B cell (primary cell): Measurements from ENCODE around the gene ZNF141. TPM values are rescaled to one million over a fixed set of nuclear protein-coding genes. Genes with fewer than 3 reads are reported as not detected.

Experiments used
- ATAC-seq: fragments of 200-7000 bp; cut with Tn5 transposase; one replicate; pipeline ENCODE4 v1.10.0; 2021; ENCODE audit warnings: low read depth, mild to moderate bottlenecking, moderate number of reproducible peaks, moderate library complexity
- CTCF ChIA-PET: fragments of 350-600 bp; sonication (Branson Sonifier 250); formaldehyde crosslinking; loops from one replicate; lab custom pipeline; 2021; ENCODE audit warnings: antibody characterized with exemption, inconsistent platforms; lab: Charles Lee
- POLR2A ChIA-PET: fragments of 350-600 bp; sonication (Branson Sonifier 250); formaldehyde crosslinking; loops from one replicate; lab custom pipeline; 2021; ENCODE audit warnings: antibody characterized with exemption; lab: Charles Lee
- DNase-seq: peaks from one replicate; pipeline ENCODE4 v3.0.0; 2013
- H2AFZ ChIP-seq: 2 replicates; pipeline ENCODE4 v1.6.1; 2012; ENCODE audit warnings: mild to moderate bottlenecking, low read depth, low read length; ENCODE audit not compliant: insufficient read depth, poor library complexity, severe bottlenecking
- H3K27ac ChIP-seq, 2 donors: 1 replicate in 1 of 2; 2 replicates in 1 of 2; pipeline ENCODE4 v1.5.1; 2012 to 2013; ENCODE audit warnings: low read length in 2 of 2, mild to moderate bottlenecking in 2 of 2, moderate library complexity in 1 of 2
- H3K27me3 ChIP-seq, 4 experiments: fragments of 200-600 bp in 1 of 4; sonication (generic) in 1 of 4; replicated peaks in 1 of 4; 1 replicate in 2 of 4; 2 replicates in 2 of 4; pipeline versions ENCODE4 v1.6.1 to v1.7.0; 2013 to 2016; ENCODE audit warnings: low read length in 3 of 4, mild to moderate bottlenecking in 2 of 4, mixed read lengths in 1 of 4, moderate library complexity in 1 of 4; ENCODE audit not compliant: insufficient read depth in 4 of 4, control insufficient read depth in 3 of 4; ENCODE audit errors: control extremely low read depth in 1 of 4
- H3K36me3 ChIP-seq, 2 experiments: replicated peaks in 1 of 2; 1 replicate in 1 of 2; 2 replicates in 1 of 2; pipeline versions ENCODE4 v1.6.1 to v1.7.1; 2013; ENCODE audit warnings: low read length in 1 of 2; ENCODE audit not compliant: insufficient read depth in 2 of 2, control insufficient read depth in 1 of 2; ENCODE audit errors: control extremely low read depth in 1 of 2, extremely low read depth in 1 of 2
- H3K4me1 ChIP-seq, 2 donors: fragments of 200-600 bp in 1 of 2; sonication (generic) in 1 of 2; 1 replicate in 1 of 2; 2 replicates in 1 of 2; pipeline versions ENCODE4 v1.5.1 to v1.6.1; 2013 to 2017; ENCODE audit warnings: low read length in 2 of 2; ENCODE audit not compliant: control insufficient read depth in 2 of 2, insufficient read depth in 2 of 2
- H3K4me2 ChIP-seq: replicated peaks from 2 replicates; pipeline ENCODE3; 2012; ENCODE audit warnings: mild to moderate bottlenecking, low read depth, low read length; ENCODE audit not compliant: poor library complexity, severe bottlenecking
- H3K4me3 ChIP-seq, 5 experiments: fragments of 200-600 bp in 1 of 5; sonication (generic) in 1 of 5; 1 replicate in 3 of 5; 2 replicates in 2 of 5; pipeline versions ENCODE4 v1.5.1 to v1.7.0; 2011 to 2016; ENCODE audit warnings: low read length in 4 of 5, mild to moderate bottlenecking in 4 of 5, low read depth in 2 of 5, control low read depth in 1 of 5, moderate library complexity in 1 of 5; ENCODE audit not compliant: insufficient read depth in 1 of 5; ENCODE audit errors: control extremely low read depth in 1 of 5, extremely low read depth in 1 of 5
- H3K79me2 ChIP-seq: fragments of 200-600 bp; sonication (generic); one replicate; pipeline ENCODE4 v1.6.0; 2016; ENCODE audit warnings: low read length; ENCODE audit not compliant: control insufficient read depth, insufficient read depth
- H3K9ac ChIP-seq: fragments of 200-600 bp; sonication (generic); 2 replicates; pipeline ENCODE4 v1.6.1; 2017; ENCODE audit warnings: mild to moderate bottlenecking, low read length, moderate library complexity
- H3K9me3 ChIP-seq, 3 donors: one replicate each; pipeline versions ENCODE4 v1.6.1 to v1.7.1; 2013; ENCODE audit warnings: low read length in 2 of 3; ENCODE audit not compliant: control insufficient read depth in 2 of 3, insufficient read depth in 1 of 3; ENCODE audit errors: control extremely low read depth in 1 of 3
- H4K20me1 ChIP-seq: 2 replicates; pipeline ENCODE4 v1.6.0; 2012; ENCODE audit warnings: mild to moderate bottlenecking, low read length; ENCODE audit not compliant: insufficient read depth, control insufficient read depth, poor library complexity, severe bottlenecking
- H3K27ac Mint-ChIP-seq: one replicate; pipeline ENCODE4 v1.8.0; 2021; ENCODE audit warnings: mixed read lengths
- H3K27me3 Mint-ChIP-seq: one replicate; pipeline ENCODE4 v1.8.0; 2021; ENCODE audit warnings: mixed read lengths
- H3K4me1 Mint-ChIP-seq: one replicate; pipeline ENCODE4 v1.8.0; 2021; ENCODE audit warnings: mixed read lengths
- H3K4me3 Mint-ChIP-seq: one replicate; pipeline ENCODE4 v1.8.0; 2021; ENCODE audit warnings: mixed read lengths
- H3K9me3 Mint-ChIP-seq: one replicate; pipeline ENCODE4 v1.8.0; 2022; ENCODE audit warnings: mixed read lengths; ENCODE audit not compliant: insufficient read depth
- CTCF ChIP-seq: fragments of 200-600 bp; IDR thresholded peaks from one replicate; pipeline ENCODE4 v1.8.0; 2022; ENCODE audit warnings: antibody characterized with exemption, mild to moderate bottlenecking
- EZH2 ChIP-seq: IDR thresholded peaks from 2 replicates; pipeline ENCODE4 v1.6.1; 2012; ENCODE audit warnings: borderline replicate concordance, low read depth, mild to moderate bottlenecking, moderate library complexity, low read length; ENCODE audit not compliant: insufficient read depth, poor library complexity, severe bottlenecking
- WGBS: methylation state at CpG from one replicate; pipeline ENCODE4 v1.1.5; 2013; ENCODE audit warnings: missing lambda C conversion rate; ENCODE audit not compliant: insufficient coverage; 5-methylcytosine and 5-hydroxymethylcytosine counted together
- intact Hi-C: fragments of 100-400 bp; cut with micrococcal nuclease; formaldehyde crosslinking; loops from one replicate; pipeline ENCODE4 v1.10.0; 2022
- polyA plus RNA-seq: library from polyadenylated mRNA; depleted of rRNA; stranded (reverse); fragments of >200 nt; gene quantifications from 2 replicates; pipeline ENCODE4 v1.2.3, GENCODE V29; 2012
- small RNA-seq: library from RNA; depleted of rRNA; stranded (forward); fragments of <200 nt; gene quantifications from one replicate; pipeline ENCODE3, GENCODE V24; 2012; ENCODE audit warnings: low replicate concordance, low read depth; ENCODE audit not compliant: insufficient read length
- total RNA-seq, 2 donors: library from RNA; stranded (reverse); fragments of 120-200 nt in 1 of 2; gene quantifications; 1 replicate in 1 of 2; 2 replicates in 1 of 2; pipeline versions ENCODE4 v1.2.3 to v1.2.4, GENCODE V29; 2013 to 2022

Gene ZNF141
- total and polyA plus RNA-seq, 2 donors (not counting 1 experiment from before 2014, with no cell fraction given), result 8.0 to 68.1 TPM

- Mint-ChIP-seq H3K27ac (no peak overlapping the region), H3K4me1 (no peaks in the 10 kb centered on the region), H3K4me3 (no peak overlapping the region), H3K27me3 (no peaks in the 10 kb centered on the region), H3K9me3 (peaks cover 17% of the 10 kb centered on the region)
- Histone ChIP-seq H3K4me3 (peak overlapping the region in 1 of 5 experiments; percentile 7), H3K9ac (no peak overlapping the region), H2AFZ (no peak overlapping the region), H3K36me3 (no peaks in the 10 kb centered on the region), H3K4me2 (no peak overlapping the region), H3K27ac (no peak overlapping the region), H3K27me3 (no peaks in the 10 kb centered on the region), H3K9me3 (peaks cover 13 to 89% (median 58%) of the 10 kb centered on the region in 3 donors), H3K79me2 (no peaks in the 10 kb centered on the region), H4K20me1 (no peaks in the 10 kb centered on the region), H3K4me1 (no peaks in the 10 kb centered on the region)
- no CpG with 5 or more reads among the region's 2 CpGs for WGBS
- intact Hi-C loops, result no loop called here
- TF ChIP-seq EZH2 (no peak), CTCF (no peak)
- CTCF ChIA-PET, result no interaction called here
- DNase-seq (no peak), ATAC-seq (no peak)
- POLR2A ChIA-PET, result no interaction called here
These were observed 85.0 kb downstream of the ZNF141 start for GRCh38 chr4:422587-422986.

Small RNA genes lying within 50 kb of the gene (small RNA-seq; reads per million reads assigned to genes)
- gene AC079140.2 (not detected), gene MIR571 (not detected), gene ZNF519P4 (not detected)

Other genes with a start within 250 kb of the ZNF141 start
- gene ZNF718, start 213.3 kb upstream of the ZNF141 start, total RNA-seq, result 18.0 and 18.2 TPM in 2 replicates
- gene ZNF718, start 213.3 kb upstream of the ZNF141 start, polyA plus RNA-seq, result 5.3 and 6.7 TPM in 2 replicates
- gene ZNF732, start 32.3 kb upstream of the ZNF141 start, total RNA-seq, result not detected in 2 replicates
- not detected in 2 replicates for gene ZNF732, start 32.3 kb upstream of the ZNF141 start, polyA plus RNA-seq
- 71.6 and 79.2 TPM in 2 replicates for gene ZNF721, start 161.3 kb downstream of the ZNF141 start, total RNA-seq
- gene ZNF721, start 161.3 kb downstream of the ZNF141 start, polyA plus RNA-seq, result 32.2 and 37.0 TPM in 2 replicates
- gene PIGG, start 161.4 kb downstream of the ZNF141 start, total RNA-seq, result 113 and 125 TPM in 2 replicates
- gene PIGG, start 161.4 kb downstream of the ZNF141 start, polyA plus RNA-seq, result 65.2 and 90.4 TPM in 2 replicates
- gene TMEM271, start 238.5 kb downstream of the ZNF141 start, total RNA-seq, result not detected in 2 replicates
- not detected in 2 replicates for gene TMEM271, start 238.5 kb downstream of the ZNF141 start, polyA plus RNA-seq